ENCODE data around the gene CCDC159. TPM values are rescaled to one million over a fixed set of nuclear protein-coding genes. Genes with fewer than 3 reads are reported as not detected.

Gene CCDC159
- total and polyA plus RNA-seq, 2 of the 13 experiments (the other 11 are each of a cell fraction or from before 2014, with no cell fraction given): 1.7 to 6.3 TPM

GRCh38 chr19:11364935-11365334 lies 18.6 kb downstream of the CCDC159 start:
- Histone ChIP-seq H3K9me3 (ENCODE audit: low read length) (no peaks in the 10 kb centered on the region), H3K79me2 (ENCODE audit: insufficient read depth, low read length) (no peaks in the 10 kb centered on the region), H3K4me2 (ENCODE audit: low read depth, low read length) (no peak overlapping the region), H3K4me1 (ENCODE audit: insufficient read depth, low read length) (0 out of 2 replicates have a peak, but pooled peaks cover 4% of the 10 kb centered on the region), H4K20me1 (ENCODE audit: insufficient read depth, low read length) (no peaks in the 10 kb centered on the region), H2AFZ (ENCODE audit: low read length) (no peak overlapping the region), H3K9ac (ENCODE audit: insufficient read depth, low read depth, low read length) (no peak overlapping the region), H3K27ac (ENCODE audit: extremely low read length, insufficient read depth, low read length) (no peak overlapping the region), H3K4me3 (replicated peaks in 1 of 3; ENCODE audit: insufficient read depth in 1 of 3, low read depth in 2 of 3, low read length in 3 of 3) (no peak overlapping the region), H3K27me3 (ENCODE audit: control insufficient read depth in 1 of 2, insufficient read depth in 2 of 2, low read length in 2 of 2) (no peaks in the 10 kb centered on the region), H3K36me3 (replicated peaks in 1 of 2; ENCODE audit: control insufficient read depth in 1 of 2, insufficient read depth in 2 of 2, low read length in 2 of 2) (peaks cover 5 to 14% of the 10 kb centered on the region in 2 experiments; a peak in 3 of 5 replicates)
- FAIRE-seq (no peak), DNase-seq (ENCODE audit: low spot score) (no peak), ATAC-seq (no peak)
- in situ Hi-C loops (cut with HindIII; ENCODE audit: extremely low pct_ligation_motif_present, low pct_unique_long_range_greater_than_20kb): no loop called here
- BruUV-seq (replicated peaks): no TSS peak
- TF ChIP-seq ATF7 (IDR thresholded peaks at IDR 0.05): peak; percentile 41; the same call in 1 of the 2 replicates
- no peak for TF ChIP-seq ATF7 (CRISPR knock-in tag; IDR thresholded peaks at IDR 0.05)
- no peak for TF ChIP-seq EEA1 (CRISPR knock-in tag; IDR thresholded peaks at IDR 0.05; ENCODE audit: borderline replicate concordance)
- intact Hi-C loops (cut with micrococcal nuclease; ENCODE audit: unreplicated experiment): no loop called here
- WGBS (ENCODE audit: low lambda C conversion rate): 96% methylated on average over 5 of the region's 5 CpGs
- POLR2A ChIA-PET: no interaction called here
- CTCF ChIA-PET (ENCODE audit: low intra/inter-chr PET ratio, low total read pairs): no interaction called here

GRCh38 chr19:11365557-11366117 lies 19.3 kb downstream of the CCDC159 start:
- in situ Hi-C loops (cut with HindIII; ENCODE audit: extremely low pct_ligation_motif_present, low pct_unique_long_range_greater_than_20kb): no loop called here
- ATAC-seq: no peak

More at GRCh38 chr19:11365557-11366117, 19.3 kb downstream of the CCDC159 start:
- no peak for FAIRE-seq
- intact Hi-C loops (cut with micrococcal nuclease; ENCODE audit: unreplicated experiment): no loop called here
- Histone ChIP-seq H3K9ac (ENCODE audit: insufficient read depth, low read depth, low read length) (no peak overlapping the region), H3K9me3 (ENCODE audit: low read length) (no peaks in the 10 kb centered on the region), H4K20me1 (ENCODE audit: insufficient read depth, low read length) (no peaks in the 10 kb centered on the region), H3K4me3 (replicated peaks in 1 of 3; ENCODE audit: insufficient read depth in 1 of 3, low read depth in 2 of 3, low read length in 3 of 3) (no peak overlapping the region), H3K4me1 (ENCODE audit: insufficient read depth, low read length) (0 out of 2 replicates have a peak, but pooled peaks cover 4% of the 10 kb centered on the region), H3K27me3 (ENCODE audit: control insufficient read depth in 1 of 2, insufficient read depth in 2 of 2, low read length in 2 of 2) (no peaks in the 10 kb centered on the region), H3K79me2 (ENCODE audit: insufficient read depth, low read length) (no peaks in the 10 kb centered on the region), H3K4me2 (ENCODE audit: low read depth, low read length) (no peak overlapping the region), H3K36me3 (replicated peaks in 1 of 2; ENCODE audit: control insufficient read depth in 1 of 2, insufficient read depth in 2 of 2, low read length in 2 of 2) (peaks cover 5 to 14% of the 10 kb centered on the region in 2 experiments; a peak in 3 of 5 replicates), H3K27ac (ENCODE audit: extremely low read length, insufficient read depth, low read length) (no peak overlapping the region), H2AFZ (ENCODE audit: low read length) (no peak overlapping the region)
- DNase-seq (ENCODE audit: low spot score): no peak
- 91% methylated on average over 7 of the region's 7 CpGs for WGBS (ENCODE audit: low lambda C conversion rate)
- CTCF ChIA-PET (ENCODE audit: low intra/inter-chr PET ratio, low total read pairs): no interaction called here
- BruUV-seq (replicated peaks): no TSS peak
- TF ChIP-seq PITX1 (CRISPR knock-in tag; IDR thresholded peaks at IDR 0.05) (no peak), ZNF768 (CRISPR knock-in tag; IDR thresholded peaks at IDR 0.05) (peak; percentile 73), CEBPG (CRISPR knock-in tag; IDR thresholded peaks at IDR 0.05) (no peak), ZNF33B (CRISPR knock-in tag; IDR thresholded peaks at IDR 0.05) (no peak), RAD51 (IDR thresholded peaks at IDR 0.05; ENCODE audit: borderline replicate concordance) (no peak)
- POLR2A ChIA-PET: no interaction called here
